Measurements from ENCODE around the gene DNAJC9.

DNAJC9 gene

GRCh38 chr10:73238990-73239566 lies 8.0 kb downstream of the DNAJC9 start:
- DNase-seq: no peak

- no peak for DNase-seq
Measured at GRCh38 chr10:73234695-73235094, 12.4 kb downstream of the DNAJC9 start.

- no peak for DNase-seq
Measured at GRCh38 chr10:73233883-73234282, 13.2 kb downstream of the DNAJC9 start.

- DNase-seq: no peak
Measured at GRCh38 chr10:73232887-73233286, 14.2 kb downstream of the DNAJC9 start.

- DNase-seq: no peak
Measured at GRCh38 chr10:73229567-73229966, 17.5 kb downstream of the DNAJC9 start.

- DNase-seq: no peak
Measured at GRCh38 chr10:73228247-73228646, 18.8 kb downstream of the DNAJC9 start.

GRCh38 chr10:73226663-73227062 lies 20.4 kb downstream of the DNAJC9 start:
- DNase-seq: no peak

GRCh38 chr10:73225518-73225917 lies 21.5 kb downstream of the DNAJC9 start:
- no peak for DNase-seq

GRCh38 chr10:73220989-73221388 lies 26.1 kb downstream of the DNAJC9 start:
- DNase-seq: no peak

GRCh38 chr10:73219384-73219783 lies 27.7 kb downstream of the DNAJC9 start:
- DNase-seq: no peak

- DNase-seq: no peak
Measured at GRCh38 chr10:73218431-73219191, 28.4 kb downstream of the DNAJC9 start.

- DNase-seq: no peak
Measured at GRCh38 chr10:73217628-73218027, 29.4 kb downstream of the DNAJC9 start.

GRCh38 chr10:73215749-73216148 lies 31.3 kb downstream of the DNAJC9 start:
- DNase-seq: no peak

- no peak for DNase-seq
Measured at GRCh38 chr10:73211106-73211811, 35.8 kb downstream of the DNAJC9 start.

- no peak for DNase-seq
Measured at GRCh38 chr10:73210395-73211105, 36.5 kb downstream of the DNAJC9 start.

- DNase-seq: no peak
Measured at GRCh38 chr10:73209705-73210104, 37.4 kb downstream of the DNAJC9 start.

- DNase-seq: no peak
Measured at GRCh38 chr10:73207883-73208282, 39.2 kb downstream of the DNAJC9 start.

- no peak for DNase-seq
Measured at GRCh38 chr10:73206385-73206784, 40.7 kb downstream of the DNAJC9 start.

GRCh38 chr10:73205890-73206289 lies 41.2 kb downstream of the DNAJC9 start:
- DNase-seq: no peak

GRCh38 chr10:73205081-73205480 lies 42.0 kb downstream of the DNAJC9 start:
- no peak for DNase-seq
